ENCODE measurements around the gene FAM161B. TPM values are rescaled to one million over a fixed set of nuclear protein-coding genes. Genes with fewer than 3 reads are reported as not detected.

FAM161B gene, protein sequence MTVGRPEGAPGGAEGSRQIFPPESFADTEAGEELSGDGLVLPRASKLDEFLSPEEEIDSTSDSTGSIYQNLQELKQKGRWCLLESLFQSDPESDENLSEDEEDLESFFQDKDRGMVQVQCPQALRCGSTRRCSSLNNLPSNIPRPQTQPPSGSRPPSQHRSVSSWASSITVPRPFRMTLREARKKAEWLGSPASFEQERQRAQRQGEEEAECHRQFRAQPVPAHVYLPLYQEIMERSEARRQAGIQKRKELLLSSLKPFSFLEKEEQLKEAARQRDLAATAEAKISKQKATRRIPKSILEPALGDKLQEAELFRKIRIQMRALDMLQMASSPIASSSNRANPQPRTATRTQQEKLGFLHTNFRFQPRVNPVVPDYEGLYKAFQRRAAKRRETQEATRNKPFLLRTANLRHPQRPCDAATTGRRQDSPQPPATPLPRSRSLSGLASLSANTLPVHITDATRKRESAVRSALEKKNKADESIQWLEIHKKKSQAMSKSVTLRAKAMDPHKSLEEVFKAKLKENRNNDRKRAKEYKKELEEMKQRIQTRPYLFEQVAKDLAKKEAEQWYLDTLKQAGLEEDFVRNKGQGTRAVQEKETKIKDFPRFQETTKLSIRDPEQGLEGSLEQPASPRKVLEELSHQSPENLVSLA
- total RNA-seq, result 3.8 TPM
- long read RNA-seq, full-length matches to known transcripts, result 2 of 3 reads
- long read RNA-seq, partial matches to known transcripts, result 1 of 3 reads
- long read RNA-seq, other reads (novel, unspliced or antisense), result 0 of 3 reads

- H3K27ac ChIP-seq, result peak within 1 kb of the TSS; percentile 95
- DNase-seq (peak; percentile 95), ATAC-seq (peak; percentile 97)
- no peak for TF ChIP-seq CTCF (IDR thresholded peaks at IDR 0.05)
- no peaks in the 10 kb centered on the region for H3K27me3 ChIP-seq
- H3K9me3 ChIP-seq, result no peaks in the 10 kb centered on the region
- H3K4me1 ChIP-seq, result peaks cover 15% of the 10 kb centered on the region
- intact Hi-C loops (cut with DNase I), result no loop called here
- peak within 1 kb of the TSS; percentile 94 for H3K4me3 ChIP-seq
- peaks cover 25% of the 10 kb centered on the region for H3K36me3 ChIP-seq
Observed at GRCh38 chr14:73949752-73950734, at the start of gene FAM161B, which contains the start of gene COQ6. FAM161B (minus strand) TSS chr14:73950094; CDS start chr14:73950026, 68 bp downstream. COQ6 (plus strand) TSS chr14:73950302; CDS start chr14:73950333, 31 bp downstream.

DNA sequence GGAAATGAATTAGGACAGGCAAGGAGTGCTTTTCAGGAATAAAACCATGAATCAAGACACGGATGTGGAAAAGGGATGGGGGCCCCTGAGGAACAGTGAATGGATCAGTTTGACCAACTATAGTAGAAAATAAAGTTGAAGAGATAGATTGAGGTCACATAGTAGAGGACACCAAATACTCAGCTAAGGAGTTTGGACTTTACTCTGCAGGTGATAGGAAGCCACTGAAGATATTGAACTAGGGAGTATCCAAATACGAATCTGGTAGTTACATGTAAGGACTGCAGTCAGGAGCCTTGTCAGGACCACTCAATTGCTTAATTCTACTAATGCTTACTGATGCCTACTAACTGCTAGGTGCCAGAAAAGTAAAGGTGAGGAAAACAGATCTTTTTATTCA lies 48.8 kb upstream of the FAM161B start:
- H3K27me3 ChIP-seq, result no peaks in the 10 kb centered on the region
- H3K36me3 ChIP-seq, result peaks cover 5% of the 10 kb centered on the region
- ATAC-seq (no peak), DNase-seq (no peak)
- no peak overlapping the region for H3K27ac ChIP-seq
- no peaks in the 10 kb centered on the region for H3K4me1 ChIP-seq
- TF ChIP-seq CTCF (IDR thresholded peaks at IDR 0.05), result no peak
- intact Hi-C loops (cut with DNase I), result no loop called here
- no peak overlapping the region for H3K4me3 ChIP-seq
- no peaks in the 10 kb centered on the region for H3K9me3 ChIP-seq

GRCh38 chr14:73997944-73998447 lies 48.1 kb upstream of the FAM161B start:
- Histone ChIP-seq H3K4me3 (no peak overlapping the region), H3K27me3 (no peaks in the 10 kb centered on the region), H3K9me3 (no peaks in the 10 kb centered on the region), H3K36me3 (peaks cover 5% of the 10 kb centered on the region), H3K27ac (no peak overlapping the region), H3K4me1 (no peaks in the 10 kb centered on the region)
- intact Hi-C loops (cut with DNase I), result no loop called here
- no peak for TF ChIP-seq CTCF (IDR thresholded peaks at IDR 0.05)
- ATAC-seq (no peak), DNase-seq (no peak)

DNA sequence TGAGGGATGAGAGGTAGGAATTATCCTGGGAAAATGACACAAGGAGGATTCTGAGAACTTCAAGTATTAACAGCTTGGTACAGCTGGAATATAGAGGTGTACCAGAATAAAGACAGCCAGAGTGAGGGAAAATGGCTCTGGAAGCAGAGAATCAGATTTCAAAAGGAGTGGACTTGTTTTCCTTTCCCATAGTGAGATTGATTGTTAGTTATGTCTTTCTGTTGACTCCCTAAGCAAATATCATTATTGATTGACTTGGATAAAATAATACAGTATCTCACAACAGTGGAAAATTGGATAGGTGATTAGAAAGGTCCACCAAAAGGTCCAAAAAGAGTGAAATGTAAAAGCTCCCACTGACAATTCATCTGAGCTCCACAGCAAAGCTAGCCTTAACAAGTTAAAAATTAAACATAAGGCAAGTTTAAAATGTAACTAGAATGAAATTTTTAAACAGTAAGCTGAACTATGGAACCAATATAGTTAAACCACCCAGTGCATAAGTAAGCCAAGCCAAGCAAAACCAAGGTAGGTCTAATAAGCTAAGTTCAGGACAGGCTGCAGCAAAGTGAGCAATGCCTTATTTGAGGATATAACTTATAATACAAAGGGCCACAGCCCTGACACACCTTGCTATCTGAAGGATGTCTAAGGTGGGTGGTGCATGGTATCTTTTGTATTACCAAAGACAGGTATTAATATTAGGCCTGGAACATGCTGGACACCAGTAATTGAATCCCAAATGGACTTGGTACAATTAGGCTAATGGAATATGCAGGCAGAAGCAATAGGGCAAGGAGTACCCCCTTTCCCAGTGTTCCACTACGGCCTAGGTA lies 47.4 kb upstream of the FAM161B start:
- Histone ChIP-seq H3K36me3 (peaks cover 5% of the 10 kb centered on the region), H3K27me3 (no peaks in the 10 kb centered on the region), H3K27ac (no peak overlapping the region), H3K4me3 (no peak overlapping the region), H3K4me1 (no peaks in the 10 kb centered on the region), H3K9me3 (no peaks in the 10 kb centered on the region)
- DNase-seq, result no peak
- ATAC-seq, result no peak
- TF ChIP-seq CTCF (IDR thresholded peaks at IDR 0.05), result no peak
- intact Hi-C loops (cut with DNase I), result no loop called here
